ENCODE measurements around the gene MAP1B. TPM values are rescaled to one million over a fixed set of nuclear protein-coding genes. Genes with fewer than 3 reads are reported as not detected.
A peak's percentile ranks its signal among the peaks of the same experiment; 100 is the strongest.

The MAP1B gene
- total RNA-seq, 1 donor from 2014 or later: 61.0 TPM

- H3K27me3 Mint-ChIP-seq (ENCODE audit: low read depth): no peaks in the 10 kb centered on the region
- H3K9me3 Mint-ChIP-seq: no peaks in the 10 kb centered on the region
- no peaks in the 10 kb centered on the region for H3K36me3 Mint-ChIP-seq
- peaks cover 44% of the 10 kb centered on the region for H3K4me1 Mint-ChIP-seq
- no peak overlapping the region for H3K27ac Mint-ChIP-seq
- no peak overlapping the region for H3K4me3 Mint-ChIP-seq
- no peak for DNase-seq (ENCODE audit: low spot score in 2 of 2, unreplicated experiment in 2 of 2)
- no peak for TF ChIP-seq CTCF (IDR thresholded peaks at IDR 0.05; ENCODE audit: unreplicated experiment)
Measured at GRCh38 chr5:72154076-72154756, 46.9 kb downstream of the MAP1B start.

GRCh38 chr5:72156946-72157624, 49.8 kb downstream of the MAP1B start:
- TF ChIP-seq CTCF (IDR thresholded peaks at IDR 0.05; ENCODE audit: unreplicated experiment): no peak
- Mint-ChIP-seq H3K9me3 (no peaks in the 10 kb centered on the region), H3K4me3 (no peak overlapping the region), H3K27me3 (ENCODE audit: low read depth) (no peaks in the 10 kb centered on the region), H3K27ac (peak overlapping the region; percentile 11), H3K4me1 (peaks cover 30% of the 10 kb centered on the region), H3K36me3 (no peaks in the 10 kb centered on the region)
- no peak for DNase-seq (ENCODE audit: low spot score in 2 of 2, unreplicated experiment in 2 of 2)

GRCh38 chr5:72157625-72157962, 50.3 kb downstream of the MAP1B start:
- H3K4me3 Mint-ChIP-seq: no peak overlapping the region
- H3K9me3 Mint-ChIP-seq: no peaks in the 10 kb centered on the region
- no peaks in the 10 kb centered on the region for H3K27me3 Mint-ChIP-seq (ENCODE audit: low read depth)
- H3K36me3 Mint-ChIP-seq: no peaks in the 10 kb centered on the region
- H3K27ac Mint-ChIP-seq: no peak overlapping the region
- no peak for DNase-seq (ENCODE audit: low spot score in 2 of 2, unreplicated experiment in 2 of 2)
- no peak for TF ChIP-seq CTCF (IDR thresholded peaks at IDR 0.05; ENCODE audit: unreplicated experiment)
- peaks cover 27% of the 10 kb centered on the region for H3K4me1 Mint-ChIP-seq

- H3K4me1 Mint-ChIP-seq: peaks cover 22% of the 10 kb centered on the region
- no peaks in the 10 kb centered on the region for H3K27me3 Mint-ChIP-seq (ENCODE audit: low read depth)
- H3K27ac Mint-ChIP-seq: peak overlapping the region; percentile 32
- H3K4me3 Mint-ChIP-seq: no peak overlapping the region
- no peak for DNase-seq (ENCODE audit: low spot score in 2 of 2, unreplicated experiment in 2 of 2)
- H3K36me3 Mint-ChIP-seq: no peaks in the 10 kb centered on the region
- no peak for TF ChIP-seq CTCF (IDR thresholded peaks at IDR 0.05; ENCODE audit: unreplicated experiment)
- no peaks in the 10 kb centered on the region for H3K9me3 Mint-ChIP-seq
Measured at GRCh38 chr5:72159501-72159911, 52.2 kb downstream of the MAP1B start.

GRCh38 chr5:72160329-72160728, 53.1 kb downstream of the MAP1B start:
- no peaks in the 10 kb centered on the region for H3K36me3 Mint-ChIP-seq
- no peak for DNase-seq (ENCODE audit: low spot score in 2 of 2, unreplicated experiment in 2 of 2)
- TF ChIP-seq CTCF (IDR thresholded peaks at IDR 0.05; ENCODE audit: unreplicated experiment): no peak
- no peaks in the 10 kb centered on the region for H3K9me3 Mint-ChIP-seq
- H3K4me3 Mint-ChIP-seq: no peak overlapping the region
- H3K27ac Mint-ChIP-seq: no peak overlapping the region
- H3K27me3 Mint-ChIP-seq (ENCODE audit: low read depth): no peaks in the 10 kb centered on the region
- H3K4me1 Mint-ChIP-seq: peaks cover 26% of the 10 kb centered on the region
